H9 (cell line): ENCODE data around the gene GGT6. TPM values are rescaled to one million over a fixed set of nuclear protein-coding genes. Genes with fewer than 3 reads are reported as not detected.

Experiments used
- DNase-seq: peaks from one replicate; pipeline ENCODE4 v3.0.0-alpha.2; 2017
- H2AFZ ChIP-seq: one replicate; pipeline ENCODE4 v1.6.1; 2013; ENCODE audit warnings: mild to moderate bottlenecking, low read length, control low read depth, moderate library complexity
- H2AK5ac ChIP-seq: 2 replicates; pipeline ENCODE4 v1.6.1; 2013; ENCODE audit warnings: low read length, control low read depth, mixed read lengths; ENCODE audit not compliant: insufficient read length
- H2BK120ac ChIP-seq: one replicate; pipeline ENCODE4 v1.6.1; 2013; ENCODE audit warnings: low read depth, mild to moderate bottlenecking, low read length, control low read depth, inconsistent platforms; ENCODE audit not compliant: poor library complexity, severe bottlenecking
- H2BK12ac ChIP-seq: 2 replicates; pipeline ENCODE4 v1.6.1; 2013; ENCODE audit warnings: low read length, control low read depth, mixed read lengths, low read depth; ENCODE audit not compliant: insufficient read length
- H2BK15ac ChIP-seq: 2 replicates; pipeline ENCODE4 v1.6.1; 2013; ENCODE audit warnings: low read depth, low read length, control low read depth
- H2BK20ac ChIP-seq: one replicate; pipeline ENCODE4 v1.6.1; 2013; ENCODE audit warnings: low read depth, mild to moderate bottlenecking, low read length, control low read depth, inconsistent platforms; ENCODE audit not compliant: poor library complexity, severe bottlenecking
- H2BK5ac ChIP-seq: 2 replicates; pipeline ENCODE4 v1.6.1; 2013; ENCODE audit warnings: low read length, control low read depth, mixed read lengths; ENCODE audit not compliant: insufficient read length
- H3K14ac ChIP-seq: 2 replicates; pipeline ENCODE4 v1.6.1; 2013; ENCODE audit warnings: low read length, control low read depth; ENCODE audit not compliant: insufficient read depth
- H3K18ac ChIP-seq: 2 replicates; pipeline ENCODE4 v1.6.1; 2013; ENCODE audit warnings: low read depth, mild to moderate bottlenecking, mixed read lengths, low read length, control low read depth; ENCODE audit not compliant: insufficient read length
- H3K23ac ChIP-seq: 2 replicates; pipeline ENCODE4 v1.6.1; 2013; ENCODE audit warnings: low read length, control low read depth, mixed read lengths, low read depth; ENCODE audit not compliant: insufficient read length
- H3K23me2 ChIP-seq: 2 replicates; pipeline ENCODE4 v1.6.1; 2013; ENCODE audit warnings: low read depth, mild to moderate bottlenecking, mixed read lengths, low read length, control low read depth; ENCODE audit not compliant: insufficient read length, poor library complexity, severe bottlenecking
- H3K27ac ChIP-seq: 2 replicates; pipeline ENCODE4 v1.5.1; 2013; ENCODE audit warnings: low read length, control low read depth, mixed read lengths, low read depth; ENCODE audit not compliant: insufficient read length
- H3K27me3 ChIP-seq: 2 replicates; pipeline ENCODE4 v1.6.1; 2013; ENCODE audit warnings: low read length, control low read depth, inconsistent platforms; ENCODE audit not compliant: insufficient read depth
- H3K4ac ChIP-seq: 2 replicates; pipeline ENCODE4 v1.6.1; 2013; ENCODE audit warnings: low read depth, mild to moderate bottlenecking, control low read depth, inconsistent platforms, low read length, moderate library complexity
- H3K4me1 ChIP-seq: 2 replicates; pipeline ENCODE4 v1.6.1; 2013; ENCODE audit warnings: low read length, control low read depth, inconsistent platforms; ENCODE audit not compliant: insufficient read depth
- H3K4me2 ChIP-seq: 2 replicates; pipeline ENCODE4 v1.6.1; 2013; ENCODE audit warnings: low read length, control low read depth, mixed read lengths; ENCODE audit not compliant: insufficient read length, insufficient read depth
- H3K56ac ChIP-seq: 2 replicates; pipeline ENCODE4 v1.6.1; 2013; ENCODE audit warnings: low read depth, mild to moderate bottlenecking, mixed read lengths, low read length, control low read depth; ENCODE audit not compliant: insufficient read length
- H3K79me1 ChIP-seq: 2 replicates; pipeline ENCODE4 v1.6.1; 2013; ENCODE audit warnings: low read depth, mild to moderate bottlenecking, moderate library complexity, low read length, control low read depth, inconsistent platforms; ENCODE audit not compliant: insufficient read depth, poor library complexity, severe bottlenecking
- H3K79me2 ChIP-seq: 2 replicates; pipeline ENCODE4 v1.6.1; 2013; ENCODE audit warnings: low read length, control low read depth, inconsistent platforms; ENCODE audit not compliant: insufficient read depth
- H3K9ac ChIP-seq: 2 replicates; pipeline ENCODE4 v1.6.1; 2013; ENCODE audit warnings: low read length, control low read depth, mixed read lengths; ENCODE audit not compliant: insufficient read length; ENCODE audit errors: extremely low read depth
- H3K9me3 ChIP-seq: one replicate; pipeline ENCODE4 v1.6.1; 2013; ENCODE audit warnings: low read depth, low read length, inconsistent platforms; ENCODE audit not compliant: control insufficient read depth
- H3T11ph ChIP-seq: one replicate; pipeline ENCODE4 v1.6.1; 2013; ENCODE audit warnings: mild to moderate bottlenecking, low read length, control low read depth, inconsistent platforms
- H4K20me1 ChIP-seq: one replicate; pipeline ENCODE4 v1.6.1; 2013; ENCODE audit not compliant: control insufficient read depth, insufficient read length, insufficient read depth
- H4K5ac ChIP-seq: 2 replicates; pipeline ENCODE4 v1.6.1; 2013; ENCODE audit warnings: low read depth, mild to moderate bottlenecking, mixed read lengths, low read length, control low read depth; ENCODE audit not compliant: insufficient read length
- H4K8ac ChIP-seq: replicated peaks from 2 replicates; pipeline ENCODE4 v1.6.1; 2013; ENCODE audit warnings: low read length, control low read depth, mixed read lengths, low read depth; ENCODE audit not compliant: insufficient read length
- H4K91ac ChIP-seq: 2 replicates; pipeline ENCODE4 v1.6.1; 2013; ENCODE audit warnings: low read depth, mild to moderate bottlenecking, moderate library complexity, mixed read lengths, low read length, control low read depth; ENCODE audit not compliant: insufficient read length
- H3K27ac Mint-ChIP-seq, 3 experiments: 2 replicates in 2 of 3; 3 replicates in 1 of 3; pipeline ENCODE4 v1.8.0; 2020 to 2021; ENCODE audit warnings: mixed read lengths in 3 of 3, mild to moderate bottlenecking in 1 of 3, moderate library complexity in 1 of 3
- H3K27me3 Mint-ChIP-seq: 2 replicates; pipeline ENCODE4 v1.8.0; 2021; ENCODE audit warnings: low read depth, mild to moderate bottlenecking, moderate library complexity, mixed read lengths
- H3K36me3 Mint-ChIP-seq, 3 experiments: 2 replicates in 2 of 3; 3 replicates in 1 of 3; pipeline ENCODE4 v1.8.0; 2020 to 2021; ENCODE audit warnings: low read depth in 3 of 3, mixed read lengths in 3 of 3; ENCODE audit not compliant: insufficient read depth in 1 of 3
- H3K4me1 Mint-ChIP-seq, 2 experiments: 2 replicates each; pipeline ENCODE4 v1.8.0; 2020; ENCODE audit warnings: mixed read lengths in 2 of 2
- H3K4me3 Mint-ChIP-seq, 2 experiments: 2 replicates in 1 of 2; 3 replicates in 1 of 2; pipeline ENCODE4 v1.8.0; 2020 to 2021; ENCODE audit warnings: mild to moderate bottlenecking in 2 of 2, mixed read lengths in 2 of 2, moderate library complexity in 1 of 2
- H3K9me3 Mint-ChIP-seq, 2 experiments: 2 replicates in 1 of 2; 3 replicates in 1 of 2; pipeline ENCODE4 v1.8.0; 2020; ENCODE audit warnings: mild to moderate bottlenecking in 2 of 2, mixed read lengths in 2 of 2, moderate library complexity in 1 of 2
- WGBS: extraction: QIAGEN DNeasy Blood & Tissue Kit; methylation state at CpG from one replicate; pipeline ENCODE4 v1.1.7; 2013; ENCODE audit warnings: missing lambda C conversion rate, low lambda C conversion rate, mixed read lengths; ENCODE audit not compliant: insufficient read length; ENCODE audit errors: extremely low coverage; 5-methylcytosine and 5-hydroxymethylcytosine counted together
- total RNA-seq: library from RNA; stranded (reverse); gene quantifications from 2 replicates; pipeline ENCODE4 v1.2.1, GENCODE V29; 2021
- TF ChIP-seq, protein P1 (sequence below): fragments of 200-600 bp; sonication (generic); conservative IDR thresholded peaks from 3 replicates; pipeline ENCODE4 v1.8.0; 2021; ENCODE audit warnings: antibody characterized with exemption, mild to moderate bottlenecking

The GGT6 gene
- total RNA-seq, 1 experiment from 2014 or later = 0.17 TPM

DNA sequence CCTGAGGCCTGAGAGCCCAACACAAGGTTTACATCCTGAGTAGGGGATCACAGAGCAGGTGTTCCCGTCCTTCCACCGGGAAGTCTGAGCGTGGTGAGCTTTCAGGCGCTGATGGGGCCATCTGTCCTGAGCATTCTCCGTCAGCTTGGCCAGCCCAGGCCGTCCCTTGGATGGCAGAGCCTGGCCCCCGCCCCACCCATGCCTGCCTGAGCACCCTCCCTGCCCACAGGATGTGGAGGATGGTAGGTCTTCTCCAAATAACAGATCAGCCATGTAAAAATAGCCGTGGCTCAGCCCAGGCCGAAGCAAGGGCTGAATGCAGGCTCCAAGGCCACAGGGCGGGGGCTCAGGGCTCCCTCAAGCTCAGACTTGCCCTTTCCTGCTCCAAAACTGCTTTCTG, 41.5 kb downstream of the GGT6 start:
- H3K4ac ChIP-seq = no peak overlapping the region

More for the DNA sequence above, 41.5 kb downstream of the GGT6 start:
- H3K9me3 Mint-ChIP-seq = no peaks in the 10 kb centered on the region
- H3K23me2 ChIP-seq = no peaks in the 10 kb centered on the region
- H4K20me1 ChIP-seq = no peaks in the 10 kb centered on the region
- H2BK20ac ChIP-seq = no peak overlapping the region
- H3K4me1 Mint-ChIP-seq = peaks cover 7 to 22% of the 10 kb centered on the region in 2 experiments
- no peak overlapping the region for H3K18ac ChIP-seq
- H3K36me3 Mint-ChIP-seq = no peaks in the 10 kb centered on the region
- H3K27ac ChIP-seq = no peak overlapping the region
- H3K14ac ChIP-seq = no peak overlapping the region
- no peak overlapping the region for H3K4me2 ChIP-seq
- H2AK5ac ChIP-seq = no peak overlapping the region
- no peak overlapping the region for H3T11ph ChIP-seq
- H2BK15ac ChIP-seq = no peak overlapping the region
- H3K9me3 ChIP-seq = no peaks in the 10 kb centered on the region
- no peak overlapping the region for H4K91ac ChIP-seq
- no peak overlapping the region for H2BK12ac ChIP-seq
- no peak overlapping the region for H3K4me3 Mint-ChIP-seq
- H3K27me3 Mint-ChIP-seq = peaks cover 47% of the 10 kb centered on the region
- no peaks in the 10 kb centered on the region for H3K27me3 ChIP-seq
- H4K5ac ChIP-seq = no peak overlapping the region
- no peak overlapping the region for H3K9ac ChIP-seq
- H2BK5ac ChIP-seq = no peak overlapping the region
- TF ChIP-seq, protein P1, sequence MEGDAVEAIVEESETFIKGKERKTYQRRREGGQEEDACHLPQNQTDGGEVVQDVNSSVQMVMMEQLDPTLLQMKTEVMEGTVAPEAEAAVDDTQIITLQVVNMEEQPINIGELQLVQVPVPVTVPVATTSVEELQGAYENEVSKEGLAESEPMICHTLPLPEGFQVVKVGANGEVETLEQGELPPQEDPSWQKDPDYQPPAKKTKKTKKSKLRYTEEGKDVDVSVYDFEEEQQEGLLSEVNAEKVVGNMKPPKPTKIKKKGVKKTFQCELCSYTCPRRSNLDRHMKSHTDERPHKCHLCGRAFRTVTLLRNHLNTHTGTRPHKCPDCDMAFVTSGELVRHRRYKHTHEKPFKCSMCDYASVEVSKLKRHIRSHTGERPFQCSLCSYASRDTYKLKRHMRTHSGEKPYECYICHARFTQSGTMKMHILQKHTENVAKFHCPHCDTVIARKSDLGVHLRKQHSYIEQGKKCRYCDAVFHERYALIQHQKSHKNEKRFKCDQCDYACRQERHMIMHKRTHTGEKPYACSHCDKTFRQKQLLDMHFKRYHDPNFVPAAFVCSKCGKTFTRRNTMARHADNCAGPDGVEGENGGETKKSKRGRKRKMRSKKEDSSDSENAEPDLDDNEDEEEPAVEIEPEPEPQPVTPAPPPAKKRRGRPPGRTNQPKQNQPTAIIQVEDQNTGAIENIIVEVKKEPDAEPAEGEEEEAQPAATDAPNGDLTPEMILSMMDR = no peak
- H3K4me1 ChIP-seq = no peaks in the 10 kb centered on the region
- H3K27ac Mint-ChIP-seq = no peak overlapping the region
- no peak overlapping the region for H2BK120ac ChIP-seq
- DNase-seq = no peak
- H4K8ac ChIP-seq = no peak overlapping the region
- no peaks in the 10 kb centered on the region for H3K79me2 ChIP-seq
- H3K56ac ChIP-seq = no peak overlapping the region
- H2AFZ ChIP-seq = no peak overlapping the region
- H3K23ac ChIP-seq = no peak overlapping the region
- WGBS = no CpG with 5 or more reads among the region's 10 CpGs
- H3K79me1 ChIP-seq = no peaks in the 10 kb centered on the region
